GM12873 (cell line): ENCODE measurements around the gene KRTAP3-2.
"Not testable (repeated sequence)": the region's sequence is repeated elsewhere in the genome, so short reads cannot be mapped to it uniquely, and the experiment has no call there.

ENCODE experiments used
- TF ChIP-seq, protein P1 (sequence below): IDR thresholded peaks from 2 replicates; pipeline ENCODE4 v1.5.1; 2012; ENCODE audit warnings: low read depth, mild to moderate bottlenecking, moderate library complexity, low read length, control low read depth; ENCODE audit not compliant: insufficient read depth; ENCODE audit errors: missing control alignments

KRTAP3-2 gene

DNA sequence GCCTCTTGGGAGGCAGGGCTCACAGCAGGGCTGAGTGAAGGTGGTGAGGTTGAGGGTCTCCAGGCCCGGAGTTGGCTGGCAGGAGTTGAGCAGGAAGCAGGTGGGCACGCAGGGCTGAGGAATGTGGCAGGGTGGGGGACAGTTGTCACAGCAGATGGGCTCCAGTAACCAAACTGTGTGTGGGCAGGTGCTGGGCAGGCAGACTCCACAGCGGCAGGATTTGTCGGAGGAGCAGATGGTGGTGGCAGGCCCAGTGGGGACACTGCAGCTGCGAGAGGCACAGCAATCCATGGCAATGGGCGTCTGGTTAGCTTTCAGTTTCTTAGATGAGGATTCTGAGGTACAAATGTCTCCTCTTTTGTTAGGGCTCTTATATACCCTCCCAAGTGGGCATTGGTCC, at the start of gene KRTAP3-2:
KRTAP3-2 (minus strand) TSS at position 344 of the 400 bp plus-strand sequence; CDS start at position 291, 53 bp downstream.
- TF ChIP-seq, protein P1, sequence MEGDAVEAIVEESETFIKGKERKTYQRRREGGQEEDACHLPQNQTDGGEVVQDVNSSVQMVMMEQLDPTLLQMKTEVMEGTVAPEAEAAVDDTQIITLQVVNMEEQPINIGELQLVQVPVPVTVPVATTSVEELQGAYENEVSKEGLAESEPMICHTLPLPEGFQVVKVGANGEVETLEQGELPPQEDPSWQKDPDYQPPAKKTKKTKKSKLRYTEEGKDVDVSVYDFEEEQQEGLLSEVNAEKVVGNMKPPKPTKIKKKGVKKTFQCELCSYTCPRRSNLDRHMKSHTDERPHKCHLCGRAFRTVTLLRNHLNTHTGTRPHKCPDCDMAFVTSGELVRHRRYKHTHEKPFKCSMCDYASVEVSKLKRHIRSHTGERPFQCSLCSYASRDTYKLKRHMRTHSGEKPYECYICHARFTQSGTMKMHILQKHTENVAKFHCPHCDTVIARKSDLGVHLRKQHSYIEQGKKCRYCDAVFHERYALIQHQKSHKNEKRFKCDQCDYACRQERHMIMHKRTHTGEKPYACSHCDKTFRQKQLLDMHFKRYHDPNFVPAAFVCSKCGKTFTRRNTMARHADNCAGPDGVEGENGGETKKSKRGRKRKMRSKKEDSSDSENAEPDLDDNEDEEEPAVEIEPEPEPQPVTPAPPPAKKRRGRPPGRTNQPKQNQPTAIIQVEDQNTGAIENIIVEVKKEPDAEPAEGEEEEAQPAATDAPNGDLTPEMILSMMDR: not testable (repeated sequence)

DNA sequence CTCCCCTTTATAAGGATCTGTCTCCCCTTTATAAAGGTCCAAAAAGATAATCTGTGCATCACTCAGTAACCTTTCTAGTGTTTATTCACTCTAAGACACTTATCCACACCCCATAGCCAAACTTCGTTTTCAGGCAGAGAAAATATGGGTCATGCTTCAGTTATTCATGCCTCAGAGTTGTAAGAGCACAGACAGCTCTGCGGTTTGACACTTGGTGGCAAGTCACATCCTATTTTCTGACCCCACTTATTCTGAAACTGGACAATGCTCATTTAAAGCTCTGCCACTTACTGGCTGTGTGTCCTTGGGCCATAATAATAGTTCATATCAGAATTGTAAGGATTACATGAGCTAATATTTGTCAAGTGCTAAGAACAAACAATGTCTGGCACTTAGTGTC, 49.4 kb upstream of the KRTAP3-2 start:
- TF ChIP-seq, protein P1: no peak

DNA sequence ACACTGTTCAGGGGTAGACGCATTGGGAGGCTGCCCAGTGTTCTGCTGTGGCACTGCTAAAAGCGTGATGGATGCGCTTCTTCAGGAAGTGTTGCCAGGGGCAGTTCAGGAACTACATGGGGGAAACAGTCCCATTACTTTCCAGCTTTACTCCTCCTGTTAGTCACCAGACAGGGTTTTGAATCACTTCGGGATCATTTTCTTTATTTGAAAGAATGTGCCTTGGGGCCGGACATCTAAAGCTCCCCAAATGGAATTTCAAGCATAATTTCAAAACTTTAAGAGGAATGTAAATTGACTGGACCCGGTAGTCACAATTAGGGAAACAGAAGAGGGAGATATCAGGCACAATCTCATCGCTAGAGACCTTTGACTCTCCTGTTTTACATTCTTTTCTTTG, 48.7 kb upstream of the KRTAP3-2 start:
- TF ChIP-seq, protein P1: no peak

DNA sequence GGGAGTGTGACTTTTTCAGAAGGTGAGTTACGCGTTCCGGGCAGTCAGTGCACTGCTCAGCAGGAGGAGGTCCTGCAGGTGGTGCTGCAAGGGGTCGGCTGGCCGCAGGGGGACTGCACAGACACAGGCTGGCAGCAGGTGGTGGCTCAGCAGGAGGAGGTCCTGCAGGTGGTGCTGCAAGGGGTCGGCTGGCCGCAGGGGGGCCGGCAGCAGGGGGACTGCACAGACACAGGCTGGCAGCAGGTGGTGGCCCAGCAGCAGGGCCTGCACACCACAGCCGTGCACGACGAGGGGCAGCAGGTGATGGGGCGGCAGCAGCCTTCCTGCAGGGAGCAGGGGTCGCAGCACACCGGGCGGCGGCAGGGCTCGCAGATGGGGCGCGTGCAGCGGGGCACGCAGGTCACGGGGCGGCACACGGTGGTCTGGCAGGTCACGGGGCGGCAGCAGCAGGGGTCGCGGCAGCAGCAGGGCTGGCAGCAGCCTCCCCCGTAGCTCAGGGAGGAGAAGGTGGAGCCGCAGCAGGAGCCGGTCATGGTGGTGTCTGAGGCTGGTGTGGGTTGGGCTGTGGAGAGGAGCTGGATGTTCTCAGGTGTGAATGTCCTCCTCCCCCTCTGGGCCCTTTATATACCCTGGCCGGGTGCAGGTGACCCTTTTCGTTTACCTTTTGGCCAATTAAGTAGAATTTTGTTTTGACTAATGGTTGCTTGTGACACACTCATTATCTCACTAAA, 47.2 kb upstream of the KRTAP3-2 start, which contains the start of gene KRTAP2-1:
KRTAP2-1 (minus strand) TSS at position 582 of the 731 bp plus-strand sequence; CDS start at position 533, 49 bp downstream.
- TF ChIP-seq, protein P1: not testable (repeated sequence)

DNA sequence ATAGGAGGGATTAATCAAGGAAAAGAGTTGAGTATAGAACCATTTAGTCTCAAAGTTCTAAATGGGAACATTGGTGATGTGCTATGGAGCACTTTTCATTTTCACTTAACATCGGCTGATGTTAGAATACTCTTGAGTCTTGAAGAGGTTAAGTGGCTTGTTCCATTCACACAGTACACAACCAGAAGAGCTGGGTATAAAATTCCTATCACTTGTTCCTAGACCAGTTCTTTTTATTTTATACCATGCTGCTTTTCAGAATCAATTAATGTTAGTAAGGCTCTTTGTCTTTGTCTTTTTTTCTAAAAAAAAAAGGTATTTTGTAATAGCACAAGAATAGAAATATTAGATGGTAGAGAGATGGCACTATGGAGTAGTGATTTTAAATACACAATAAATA, 43.2 kb upstream of the KRTAP3-2 start:
- TF ChIP-seq, protein P1: no peak

DNA sequence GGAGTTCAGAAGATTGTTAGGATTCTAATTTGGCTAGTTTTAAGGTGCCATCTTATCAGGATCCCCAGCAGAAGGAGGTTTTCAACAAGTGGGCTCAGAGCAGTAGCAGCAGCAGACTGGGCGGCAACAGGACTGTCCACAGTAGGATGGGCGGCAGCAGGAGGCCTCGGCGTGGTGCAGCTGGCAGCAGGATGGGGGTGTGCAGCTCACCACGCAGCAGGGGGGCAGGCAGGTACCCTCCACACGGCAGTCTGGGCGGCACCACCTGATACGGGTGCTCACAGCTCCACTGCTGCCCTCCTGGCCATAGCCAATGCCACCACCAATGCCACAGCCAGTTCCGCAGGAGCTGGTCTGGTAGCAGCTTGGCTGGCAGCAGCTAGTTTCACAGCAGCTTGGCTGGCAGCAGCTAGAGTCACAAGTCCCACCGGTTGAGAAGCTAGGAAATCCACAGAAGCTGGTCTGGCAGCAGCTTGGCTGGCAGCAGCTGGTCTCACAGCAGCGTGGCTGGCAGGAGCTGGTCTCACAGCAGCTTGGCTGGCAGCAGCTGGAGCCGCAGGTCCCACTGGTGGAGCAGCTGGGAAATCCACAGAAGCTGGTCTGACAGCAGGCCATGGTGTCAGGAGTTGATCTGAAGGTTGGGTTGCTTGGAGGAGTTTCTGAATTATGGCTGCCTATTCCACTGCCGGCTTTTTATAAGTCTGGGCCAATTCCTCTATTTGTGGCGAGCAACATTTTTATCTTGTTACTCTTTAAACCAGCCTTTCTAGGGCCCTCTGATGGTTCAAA, 41.3 kb upstream of the KRTAP3-2 start, which contains the start of gene KRTAP1-1:
KRTAP1-1 (minus strand) TSS at position 668 of the 789 bp plus-strand sequence; CDS start at position 615, 53 bp downstream.
- TF ChIP-seq, protein P1: not testable (repeated sequence)

DNA sequence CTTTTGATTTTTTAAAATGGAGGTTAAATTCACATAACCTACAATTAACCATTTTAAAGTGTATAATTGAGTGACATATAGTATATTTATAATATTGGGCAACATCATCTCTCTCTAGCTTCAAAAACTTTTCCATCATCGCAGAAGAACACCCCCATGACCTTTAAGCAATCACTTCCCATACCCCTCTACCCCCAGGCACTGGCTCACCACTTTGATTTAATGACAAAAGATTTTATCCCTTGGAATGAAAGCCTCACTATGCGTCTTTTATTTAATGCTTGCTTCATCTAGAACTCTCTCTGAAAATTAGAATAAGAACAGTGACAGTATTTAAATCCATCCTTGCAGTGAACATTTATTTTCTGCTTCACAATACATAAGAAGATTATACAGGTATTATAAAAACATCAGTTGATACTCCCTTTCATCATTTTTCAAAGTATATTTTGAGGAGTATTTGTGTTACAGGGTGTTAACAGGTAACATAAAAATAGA, 38.2 kb upstream of the KRTAP3-2 start:
- TF ChIP-seq, protein P1: no peak
